HT-29 (cell line): ENCODE results near the gene ZBTB7C. TPM values are rescaled to one million over a fixed set of nuclear protein-coding genes. Genes with fewer than 3 reads are reported as not detected.

Source experiments
- DNase-seq: peaks from one replicate; pipeline ENCODE4 v3.0.0-alpha.2; 2015; ENCODE audit warnings: low spot score
- total RNA-seq: library from RNA; depleted of rRNA; stranded (reverse); fragments of >200 nt; shearing (Covaris generic); gene quantifications from 2 replicates; pipeline ENCODE4 v1.2.3, GENCODE V29; 2014

The ZBTB7C gene
- total RNA-seq, 1 experiment from 2014 or later: 15.1 TPM

- DNase-seq: no peak
These were observed 145.0 kb downstream of the ZBTB7C start for GRCh38 chr18:48263914-48264902.

GRCh38 chr18:48263192-48263853, 145.9 kb downstream of the ZBTB7C start:
- no peak for DNase-seq

- no peak for DNase-seq
These were observed 148.9 kb downstream of the ZBTB7C start for GRCh38 chr18:48260237-48260636.

- no peak for DNase-seq
These were observed 152.3 kb downstream of the ZBTB7C start for GRCh38 chr18:48256848-48257247.

GRCh38 chr18:48254077-48254602, 155.0 kb downstream of the ZBTB7C start:
- DNase-seq: no peak

- peak; percentile 31 for DNase-seq
These were observed 156.7 kb downstream of the ZBTB7C start for GRCh38 chr18:48252525-48252924.

GRCh38 chr18:48250918-48251317, 158.3 kb downstream of the ZBTB7C start:
- DNase-seq: no peak

GRCh38 chr18:48250362-48250907, 158.7 kb downstream of the ZBTB7C start:
- DNase-seq: no peak

- DNase-seq: no peak
These were observed 159.3 kb downstream of the ZBTB7C start for GRCh38 chr18:48249854-48250253.

GRCh38 chr18:48244530-48244929, 164.7 kb downstream of the ZBTB7C start:
- no peak for DNase-seq

- peak; percentile 54 for DNase-seq
These were observed 170.5 kb downstream of the ZBTB7C start for GRCh38 chr18:48238636-48239035.

GRCh38 chr18:48238206-48238605, 171.0 kb downstream of the ZBTB7C start:
- DNase-seq: peak; percentile 79

- no peak for DNase-seq
These were observed 172.4 kb downstream of the ZBTB7C start for GRCh38 chr18:48236822-48237221.

- DNase-seq: peak; percentile 74
These were observed 178.6 kb downstream of the ZBTB7C start for GRCh38 chr18:48230467-48231113.

- DNase-seq: peak; percentile 36
These were observed 179.6 kb downstream of the ZBTB7C start for GRCh38 chr18:48229552-48229981.

GRCh38 chr18:48228841-48229240, 180.3 kb downstream of the ZBTB7C start:
- DNase-seq: no peak

- DNase-seq: peak; percentile 47
These were observed 180.9 kb downstream of the ZBTB7C start for GRCh38 chr18:48228301-48228715.

GRCh38 chr18:48227206-48227605, 182.0 kb downstream of the ZBTB7C start:
- peak; percentile 55 for DNase-seq

- no peak for DNase-seq
These were observed 182.8 kb downstream of the ZBTB7C start for GRCh38 chr18:48226401-48226800.

- DNase-seq: peak; percentile 75
These were observed 187.1 kb downstream of the ZBTB7C start for GRCh38 chr18:48222118-48222517.

- no peak for DNase-seq
These were observed 189.2 kb downstream of the ZBTB7C start for GRCh38 chr18:48219810-48220499.
